GM18519 (cell line): ENCODE measurements around the gene ARFGEF2.
"Not testable (repeated sequence)": the region's sequence is repeated elsewhere in the genome, so short reads cannot be mapped to it uniquely, and the experiment has no call there.

Experiments used
- ATAC-seq: cut with Tn5 transposase; IDR thresholded peaks from one replicate; pipeline ENCODE4 v1.9.1; 2021; ENCODE audit warnings: mild to moderate bottlenecking, moderate library complexity; ENCODE audit not compliant: unreplicated experiment, low FRiP score

The ARFGEF2 gene

GRCh38 chr20:48926821-48927220, 5.3 kb downstream of the ARFGEF2 start:
- ATAC-seq = no peak

DNA sequence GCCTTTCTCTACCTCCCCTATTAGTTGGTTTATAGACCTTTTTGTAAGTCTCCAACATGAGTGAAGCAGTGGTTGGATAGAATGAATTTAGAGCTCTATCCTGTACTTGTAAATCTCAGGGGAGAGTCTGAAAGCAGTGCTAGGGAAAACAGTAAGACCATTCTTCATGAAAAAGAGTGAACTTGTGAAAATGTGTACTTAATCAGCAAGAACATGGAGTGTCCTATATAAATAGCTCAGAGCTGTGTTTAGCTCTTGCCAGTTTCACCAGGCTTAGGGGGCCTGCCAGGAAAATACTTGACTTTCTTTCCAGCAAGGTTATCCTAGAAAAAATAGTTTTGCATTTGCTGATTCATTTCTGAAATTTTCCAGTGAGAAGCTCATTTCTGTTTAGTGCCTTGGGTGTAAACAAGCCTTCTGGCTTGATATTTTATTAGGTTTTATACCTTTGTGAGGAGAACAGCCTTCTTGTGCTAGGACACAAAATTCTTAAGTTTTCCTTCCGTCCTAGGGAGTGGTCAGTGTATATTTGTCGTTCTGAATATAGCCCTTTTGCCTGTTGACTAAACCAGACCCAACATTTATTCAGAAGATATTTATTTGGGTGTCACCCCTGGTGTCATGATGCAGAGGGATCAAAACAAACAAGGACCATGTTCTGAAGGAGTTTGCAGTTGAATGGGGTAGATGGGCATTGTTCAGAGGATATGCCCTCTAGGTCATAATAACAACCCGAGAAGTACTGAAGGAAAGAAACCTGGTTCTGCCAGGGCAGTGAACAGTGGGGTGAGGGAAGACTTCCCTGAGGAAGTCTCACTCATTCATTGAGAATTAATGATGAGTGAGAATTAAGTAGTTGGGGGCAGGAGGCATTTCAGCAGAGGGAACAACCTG, 7.6 kb downstream of the ARFGEF2 start:
- no peak for ATAC-seq

DNA sequence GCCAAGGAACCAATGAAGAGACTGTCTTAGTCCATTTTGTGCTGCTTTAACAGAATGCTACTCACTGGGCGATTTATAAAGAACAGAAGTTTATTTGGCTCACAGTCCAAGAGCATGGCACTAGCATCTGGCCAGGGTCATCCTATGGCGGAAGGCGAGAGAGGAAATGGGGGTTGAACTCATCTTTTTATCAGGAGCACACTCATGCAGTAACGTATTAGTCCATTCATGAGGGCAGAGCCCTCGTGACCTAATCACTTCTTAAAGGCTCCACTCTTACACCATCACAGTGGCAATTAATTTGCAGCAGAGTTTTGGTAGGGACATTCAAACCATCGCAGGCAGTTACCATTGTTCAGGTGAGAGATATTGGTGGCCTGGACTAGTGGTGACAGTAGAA, 8.5 kb downstream of the ARFGEF2 start:
- no peak for ATAC-seq

- no peak for ATAC-seq
These were observed 9.4 kb downstream of the ARFGEF2 start for GRCh38 chr20:48930878-48931277.

- no peak for ATAC-seq
These were observed 10.2 kb downstream of the ARFGEF2 start for GRCh38 chr20:48931527-48932374.

GRCh38 chr20:48932375-48932941, 10.9 kb downstream of the ARFGEF2 start:
- no peak for ATAC-seq

GRCh38 chr20:48933017-48933766, 11.7 kb downstream of the ARFGEF2 start:
- ATAC-seq = no peak

DNA sequence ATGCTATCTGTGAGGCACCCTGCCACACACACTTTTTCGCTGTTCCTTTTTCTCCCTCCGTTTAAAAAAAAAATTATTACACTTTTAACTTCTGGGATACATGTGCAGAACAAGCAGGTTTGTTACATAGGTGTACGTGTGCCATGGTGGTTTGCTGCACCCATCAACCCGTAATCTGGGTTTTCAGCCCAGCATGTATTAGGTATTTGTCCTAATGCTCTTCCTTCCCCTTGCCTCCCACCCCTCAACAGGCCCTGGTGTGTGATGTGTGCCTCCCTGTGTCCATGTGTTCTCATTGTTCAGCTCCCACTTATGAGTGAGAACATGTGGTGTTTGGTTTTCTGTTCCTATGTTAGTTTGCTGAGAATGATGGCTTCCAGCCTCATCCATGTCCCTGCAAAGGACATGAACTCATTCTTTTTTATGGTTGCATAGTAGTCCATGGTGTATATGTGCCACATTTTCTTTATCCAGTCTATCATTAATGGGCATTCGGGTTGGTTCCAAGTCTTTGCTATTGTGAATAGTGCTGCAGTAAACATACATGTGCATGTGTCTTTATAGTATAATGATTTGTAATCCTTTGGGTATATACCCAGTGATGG, 12.9 kb downstream of the ARFGEF2 start:
- not testable (repeated sequence) for ATAC-seq

DNA sequence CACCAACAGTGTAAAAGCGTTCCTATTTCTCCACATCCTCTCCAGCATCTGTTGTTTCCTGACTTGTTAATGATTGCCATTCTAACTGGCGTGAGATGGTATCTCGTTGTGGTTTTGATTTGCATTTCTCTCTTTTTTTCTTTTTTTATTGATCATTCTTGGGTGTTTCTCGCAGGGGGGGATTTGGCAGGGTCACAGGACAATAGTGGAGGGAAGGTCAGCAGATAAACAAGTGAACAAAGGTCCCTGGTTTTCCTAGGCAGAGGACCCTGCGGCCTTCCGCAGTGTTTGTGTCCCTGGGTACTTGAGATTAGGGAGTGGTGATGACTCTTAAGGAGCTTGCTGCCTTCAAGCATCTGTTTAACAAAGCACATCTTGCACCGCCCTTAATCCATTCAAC, 13.5 kb downstream of the ARFGEF2 start:
- not testable (repeated sequence) for ATAC-seq

DNA sequence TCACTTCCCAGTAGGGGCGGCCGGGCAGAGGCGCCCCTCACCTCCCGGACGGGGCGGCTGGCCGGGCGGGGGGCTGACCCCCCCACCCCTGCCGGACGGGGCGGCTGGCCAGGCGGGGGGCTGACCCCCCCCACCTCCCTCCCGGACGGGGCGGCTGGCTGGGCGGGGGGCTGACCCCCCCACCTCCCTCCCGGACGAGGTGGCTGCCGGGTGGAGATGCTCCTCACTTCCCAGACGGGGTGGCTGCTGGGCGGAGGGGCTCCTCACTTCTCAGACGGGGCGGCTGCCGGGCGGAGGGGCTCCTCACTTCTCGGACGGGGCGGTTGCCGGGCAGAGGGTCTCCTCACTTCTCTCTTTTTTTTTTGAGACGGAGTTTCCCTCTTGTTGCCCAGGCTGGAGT, 14.7 kb downstream of the ARFGEF2 start:
- ATAC-seq = not testable (repeated sequence)

GRCh38 chr20:48937674-48938073, 16.2 kb downstream of the ARFGEF2 start:
- ATAC-seq = no peak

- no peak for ATAC-seq
These were observed 17.2 kb downstream of the ARFGEF2 start for GRCh38 chr20:48938670-48939069.

GRCh38 chr20:48940170-48940569, 18.7 kb downstream of the ARFGEF2 start:
- no peak for ATAC-seq

- no peak for ATAC-seq
These were observed 20.0 kb downstream of the ARFGEF2 start for GRCh38 chr20:48941467-48941866.

DNA sequence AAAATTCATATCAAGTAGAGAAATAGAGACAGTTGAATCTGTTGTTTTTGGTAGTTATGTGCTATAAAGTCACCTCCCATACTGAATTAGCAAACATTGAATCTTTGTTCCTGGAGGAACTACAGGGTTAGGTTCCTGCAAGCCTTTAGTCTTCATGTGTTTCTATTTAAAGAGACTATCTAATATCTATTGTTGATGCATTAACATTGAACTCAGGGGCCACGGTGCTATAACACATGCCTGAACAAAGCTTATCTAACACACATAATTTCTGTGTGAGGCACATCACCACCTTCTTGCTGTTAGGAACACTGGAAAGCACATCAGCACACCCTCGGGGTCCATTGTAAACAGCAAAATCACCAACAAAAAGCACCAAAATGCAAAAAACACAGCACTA, 21.2 kb downstream of the ARFGEF2 start:
- ATAC-seq = no peak

- ATAC-seq = no peak
These were observed 23.3 kb downstream of the ARFGEF2 start for GRCh38 chr20:48944663-48945297.

DNA sequence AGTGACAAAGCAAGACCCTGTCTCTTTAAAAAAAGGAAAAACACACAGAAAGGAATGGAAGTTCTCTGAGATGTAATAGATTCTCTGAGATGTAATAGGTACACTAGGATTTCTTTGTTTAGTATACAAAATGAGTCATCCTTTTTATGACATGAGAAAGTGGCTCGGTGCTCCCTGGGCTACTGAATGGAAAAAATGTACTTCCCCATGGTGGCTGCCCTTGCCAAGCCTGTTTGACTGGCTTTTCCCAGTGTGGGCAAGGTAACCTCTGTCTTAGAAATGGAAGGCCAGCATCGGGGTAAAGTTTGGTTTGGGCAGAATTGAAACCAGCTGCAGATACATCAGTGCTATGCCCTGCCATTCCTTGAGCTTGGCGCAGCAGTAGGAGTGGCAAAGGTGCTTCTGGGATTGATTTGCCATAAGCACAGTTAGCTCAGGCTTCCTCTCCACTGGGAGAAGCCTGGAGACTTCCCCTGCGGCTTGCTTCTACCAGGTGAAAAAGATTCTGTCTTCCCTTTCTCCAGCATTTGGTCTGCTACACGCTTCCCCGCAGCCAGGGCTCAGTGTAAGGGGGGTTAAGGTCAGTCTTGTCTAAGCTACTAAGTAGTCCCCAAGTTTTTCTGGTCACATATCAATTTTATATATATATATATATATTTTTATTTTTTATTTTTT, 24.5 kb downstream of the ARFGEF2 start:
- no peak for ATAC-seq

DNA sequence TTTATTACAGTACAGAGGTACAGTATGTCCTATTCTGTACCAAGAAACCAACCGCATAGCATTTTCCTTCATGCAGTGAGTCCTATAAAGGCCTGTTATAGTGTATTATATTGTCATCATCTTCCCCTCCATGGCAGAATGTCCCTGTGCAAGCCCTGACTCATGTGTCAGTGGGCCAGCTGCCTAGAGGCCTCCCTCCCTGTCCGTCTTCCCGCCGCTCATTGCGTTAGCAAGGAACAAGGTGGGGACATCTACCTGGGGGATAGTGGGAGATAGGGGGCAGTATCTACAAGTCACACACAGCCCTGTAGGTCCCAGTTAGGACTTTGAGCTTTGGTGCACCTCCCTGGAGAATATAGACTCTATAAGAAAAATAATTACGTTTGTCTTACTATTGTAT, 27.1 kb downstream of the ARFGEF2 start:
- ATAC-seq = no peak
